K562 (cell line): Measurements from ENCODE around the gene LMOD1. TPM values are rescaled to one million over a fixed set of nuclear protein-coding genes. Genes with fewer than 3 reads are reported as not detected.
A peak's percentile ranks its signal among the peaks of the same experiment; 100 is the strongest.

Source experiments
- ARID1B ChIP-seq: fragments of 450-650 bp; IDR thresholded peaks from 2 replicates; pipeline ENCODE4 v1.6.1; 2016; ENCODE audit warnings: antibody characterized with exemption, mild to moderate bottlenecking, inconsistent platforms
- ATF1 ChIP-seq, 2 experiments: fragments of 450-650 bp in 1 of 2; IDR thresholded peaks; 2 replicates each; pipeline ENCODE4 v1.6.1; 2016; ENCODE audit warnings: missing compliant biosample characterization in 1 of 2, missing genetic modification characterization in 1 of 2
- C11orf30 ChIP-seq: fragments of 450-650 bp; IDR thresholded peaks from 2 replicates; pipeline ENCODE4 v1.6.1; 2016; ENCODE audit warnings: low read depth, mild to moderate bottlenecking
- HMBOX1 ChIP-seq: sonication (generic); IDR thresholded peaks from 2 replicates; pipeline ENCODE4 v1.6.1; 2016
- MTA3 ChIP-seq: fragments of 450-650 bp; formaldehyde crosslinking; IDR thresholded peaks from 2 replicates; pipeline ENCODE4 v1.6.1; 2017; ENCODE audit warnings: mild to moderate bottlenecking, borderline replicate concordance
- NEUROD1 ChIP-seq: fragments of 150-350 bp; IDR thresholded peaks from 2 replicates; pipeline ENCODE4 v1.6.1; 2014; ENCODE audit warnings: borderline replicate concordance, low read length, low read depth; ENCODE audit not compliant: partially characterized antibody
- NR2C1 ChIP-seq, 2 experiments: fragments of 450-650 bp; IDR thresholded peaks; 2 replicates each; pipeline ENCODE4 v1.6.1; 2017; ENCODE audit warnings: mild to moderate bottlenecking in 2 of 2, antibody characterized with exemption in 1 of 2, inconsistent platforms in 1 of 2, missing compliant biosample characterization in 1 of 2, missing genetic modification characterization in 1 of 2
- POLR2G ChIP-seq: fragments of 200-400 bp; formaldehyde crosslinking; IDR thresholded peaks from 2 replicates; pipeline ENCODE4 v1.6.1; 2017; ENCODE audit warnings: low read depth, mild to moderate bottlenecking, antibody characterized with exemption, low read length, moderate library complexity
- ZFPM2 ChIP-seq: fragments of 250-450 bp; sonication (Bioruptor Pico); IDR thresholded peaks from 2 replicates; pipeline ENCODE4 v1.5.1; 2022; ENCODE audit warnings: mild to moderate bottlenecking
- ZNF12 ChIP-seq: sonication (generic); formaldehyde crosslinking; IDR thresholded peaks from 2 replicates; pipeline ENCODE4 v1.4.0; 2020; ENCODE audit warnings: mild to moderate bottlenecking, missing genetic modification reagents
- ZNF41 ChIP-seq: fragments of 250-450 bp; sonication (Bioruptor Pico); conservative IDR thresholded peaks from 2 replicates; pipeline ENCODE4 v1.4.0; 2020; ENCODE audit warnings: mild to moderate bottlenecking
- polyA plus RNA-seq, 8 experiments: library from polyadenylated mRNA; depleted of rRNA in 4 of 8; stranded (reverse) in 5 of 8; unstranded in 3 of 8; fragments of >200 nt; fragmentation: Nextera tagmentation in 2 of 8; fragmentation: Illumina TruSeq in 1 of 8; extraction: Ambion mirVana in 2 of 8; extraction: Trizol in 1 of 8; gene quantifications; 2 replicates each; pipeline versions ENCODE4 v1.2.1 to v1.2.3, GENCODE V29; 2011 to 2014; ENCODE audit warnings: inconsistent platforms in 1 of 8, missing spikeins in 1 of 8
- total RNA-seq, 7 experiments: library from RNA; depleted of rRNA in 6 of 7; stranded (reverse); fragments of >200 nt in 6 of 7; fragmentation: Illumina TruSeq in 2 of 7; extraction: Trizol in 2 of 7; gene quantifications; 2 replicates each; pipeline versions ENCODE4 v1.2.1 to v1.2.3, GENCODE V29; 2011 to 2021; ENCODE audit warnings: low replicate concordance in 1 of 7
- TF ChIP-seq, protein P1 (sequence below), 2 experiments: fragments of 450-650 bp; formaldehyde crosslinking in 1 of 2; IDR thresholded peaks; 2 replicates each; pipeline versions ENCODE4 v1.4.0 to v1.6.1; 2014 to 2020; ENCODE audit warnings: mild to moderate bottlenecking in 2 of 2, borderline replicate concordance in 1 of 2, low read depth in 1 of 2
- TF ChIP-seq, protein P2 (sequence below), 3 experiments: fragments of 200-800 bp in 1 of 3; sonication (Bioruptor generic) in 1 of 3; sonication (generic) in 1 of 3; formaldehyde crosslinking in 1 of 3; IDR thresholded peaks; 2 replicates each; pipeline versions ENCODE4 v1.6.1 to v1.8.0; 2016 to 2022; ENCODE audit warnings: mild to moderate bottlenecking in 2 of 3, missing compliant biosample characterization in 2 of 3, missing genetic modification characterization in 2 of 3, missing genetic modification reagents in 1 of 3

The LMOD1 gene
- total and polyA plus RNA-seq, 9 of the 15 experiments (the other 6 are each of a cell fraction or from before 2014, with no cell fraction given), result 0.03 to 0.54 (median 0.38) TPM; not detected in 1

DNA sequence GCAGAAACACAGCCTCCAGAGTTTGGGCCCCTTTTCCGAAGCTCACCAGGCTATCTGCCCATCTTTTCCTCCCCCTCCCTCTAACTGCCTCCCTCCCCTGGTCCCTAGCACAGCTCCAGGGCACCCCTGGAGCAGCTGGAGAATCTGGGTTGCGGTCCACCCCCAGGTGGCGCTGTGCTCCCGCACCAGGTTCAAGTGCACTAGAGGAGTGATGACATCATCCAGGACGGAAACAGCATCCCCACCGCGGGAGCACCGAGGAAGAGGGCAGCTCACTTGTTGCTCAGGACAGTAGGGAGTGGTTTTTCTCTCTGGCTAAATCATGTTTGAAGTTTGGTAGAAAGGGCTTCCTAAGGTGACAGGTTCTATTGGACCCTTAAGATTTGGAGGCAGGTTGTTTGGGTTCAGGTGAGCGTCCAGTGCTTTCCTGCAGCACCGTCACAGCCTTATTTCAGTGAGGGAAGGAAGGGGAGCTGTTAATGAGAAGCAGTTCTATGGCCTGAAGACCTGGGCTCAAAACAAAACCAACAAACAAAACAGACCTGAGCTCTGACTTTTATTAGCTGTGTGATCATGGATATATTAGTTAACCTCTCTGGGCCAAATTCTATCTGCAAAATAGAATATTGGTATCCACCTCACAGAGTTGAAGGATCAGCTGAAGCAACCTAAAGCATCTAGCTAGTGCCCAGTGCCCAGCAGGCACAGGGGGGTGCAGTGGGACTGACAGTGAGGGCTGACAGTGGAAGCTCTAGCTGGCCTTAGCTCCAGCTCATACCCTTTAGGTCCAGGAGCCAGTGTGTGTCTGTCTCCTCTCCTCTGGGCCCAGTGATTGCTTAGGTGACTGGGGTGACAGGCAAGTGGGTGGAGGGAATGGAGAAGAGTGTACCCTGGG is 50.2 kb downstream of the LMOD1 start (continued):
- TF ChIP-seq, protein P1, sequence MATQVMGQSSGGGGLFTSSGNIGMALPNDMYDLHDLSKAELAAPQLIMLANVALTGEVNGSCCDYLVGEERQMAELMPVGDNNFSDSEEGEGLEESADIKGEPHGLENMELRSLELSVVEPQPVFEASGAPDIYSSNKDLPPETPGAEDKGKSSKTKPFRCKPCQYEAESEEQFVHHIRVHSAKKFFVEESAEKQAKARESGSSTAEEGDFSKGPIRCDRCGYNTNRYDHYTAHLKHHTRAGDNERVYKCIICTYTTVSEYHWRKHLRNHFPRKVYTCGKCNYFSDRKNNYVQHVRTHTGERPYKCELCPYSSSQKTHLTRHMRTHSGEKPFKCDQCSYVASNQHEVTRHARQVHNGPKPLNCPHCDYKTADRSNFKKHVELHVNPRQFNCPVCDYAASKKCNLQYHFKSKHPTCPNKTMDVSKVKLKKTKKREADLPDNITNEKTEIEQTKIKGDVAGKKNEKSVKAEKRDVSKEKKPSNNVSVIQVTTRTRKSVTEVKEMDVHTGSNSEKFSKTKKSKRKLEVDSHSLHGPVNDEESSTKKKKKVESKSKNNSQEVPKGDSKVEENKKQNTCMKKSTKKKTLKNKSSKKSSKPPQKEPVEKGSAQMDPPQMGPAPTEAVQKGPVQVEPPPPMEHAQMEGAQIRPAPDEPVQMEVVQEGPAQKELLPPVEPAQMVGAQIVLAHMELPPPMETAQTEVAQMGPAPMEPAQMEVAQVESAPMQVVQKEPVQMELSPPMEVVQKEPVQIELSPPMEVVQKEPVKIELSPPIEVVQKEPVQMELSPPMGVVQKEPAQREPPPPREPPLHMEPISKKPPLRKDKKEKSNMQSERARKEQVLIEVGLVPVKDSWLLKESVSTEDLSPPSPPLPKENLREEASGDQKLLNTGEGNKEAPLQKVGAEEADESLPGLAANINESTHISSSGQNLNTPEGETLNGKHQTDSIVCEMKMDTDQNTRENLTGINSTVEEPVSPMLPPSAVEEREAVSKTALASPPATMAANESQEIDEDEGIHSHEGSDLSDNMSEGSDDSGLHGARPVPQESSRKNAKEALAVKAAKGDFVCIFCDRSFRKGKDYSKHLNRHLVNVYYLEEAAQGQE (IDR thresholded peaks at IDR 0.05; ENCODE audit: borderline replicate concordance), result peak; percentile 97
- TF ChIP-seq, protein P1 (CRISPR knock-in tag; IDR thresholded peaks at IDR 0.05; ENCODE audit: low read depth), result 0 out of 2 replicates have a peak, but pooled peaks have one; percentile 49
- TF ChIP-seq ZNF41 (CRISPR knock-in tag), result no peak
- TF ChIP-seq NEUROD1, result peak; percentile 75
- no peak for TF ChIP-seq ZFPM2
- peak; percentile 72 for TF ChIP-seq ARID1B
- 0 out of 2 replicates have a peak, but pooled peaks have one; percentile 37 for TF ChIP-seq ZNF12 (CRISPR knock-in tag)
- no peak for TF ChIP-seq NR2C1 (IDR thresholded peaks at IDR 0.05)
- no peak for TF ChIP-seq NR2C1 (tag; IDR thresholded peaks at IDR 0.05)
- TF ChIP-seq, protein P2, sequence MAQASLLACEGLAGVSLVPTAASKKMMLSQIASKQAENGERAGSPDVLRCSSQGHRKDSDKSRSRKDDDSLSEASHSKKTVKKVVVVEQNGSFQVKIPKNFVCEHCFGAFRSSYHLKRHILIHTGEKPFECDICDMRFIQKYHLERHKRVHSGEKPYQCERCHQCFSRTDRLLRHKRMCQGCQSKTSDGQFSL (CRISPR knock-in tag; IDR thresholded peaks at IDR 0.05), result peak; percentile 33; the same call in 1 of the 2 replicates
- TF ChIP-seq, protein P2 (tag; IDR thresholded peaks at IDR 0.05), result no peak
- TF ChIP-seq HMBOX1, result no peak
- TF ChIP-seq POLR2G, result 0 out of 2 replicates have a peak, but pooled peaks have one; percentile 26
- TF ChIP-seq MTA3, result peak; percentile 59; the same call in 1 of the 2 replicates
- no peak for TF ChIP-seq C11orf30
- TF ChIP-seq ATF1 (CRISPR knock-in tag; IDR thresholded peaks at IDR 0.05), result no peak
- peak; percentile 93 for TF ChIP-seq ATF1 (tag; IDR thresholded peaks at IDR 0.05)
